ENCODE data around the gene CTXND2.
"Not testable (repeated sequence)": the region's sequence is repeated elsewhere in the genome, so short reads cannot be mapped to it uniquely, and the experiment has no call there.

Gene CTXND2

DNA sequence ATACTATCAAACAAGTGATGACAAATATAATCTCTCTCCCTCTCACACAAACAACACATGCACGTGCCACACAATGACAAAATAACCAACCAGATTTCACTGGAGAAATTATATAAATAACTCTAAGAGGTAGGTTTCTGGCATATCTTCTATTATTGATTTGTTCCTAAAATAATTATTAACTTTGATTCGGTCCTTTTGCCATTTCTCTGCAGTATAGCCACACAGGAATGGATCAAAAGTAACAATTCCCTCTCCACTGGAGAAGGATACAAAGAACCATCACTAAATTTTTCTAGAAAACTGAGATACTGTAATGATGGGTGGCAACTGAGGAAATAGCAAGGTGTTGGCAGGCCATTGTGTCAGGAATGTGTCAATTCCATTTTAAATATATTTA lies 44.0 kb upstream of the CTXND2 start:
- no peaks in the 10 kb centered on the region for H3K27me3 ChIP-seq (ENCODE audit: control insufficient read depth, low read length)
- H3F3A ChIP-seq (ENCODE audit: control insufficient read depth, insufficient read depth) = peaks cover 2% of the 10 kb centered on the region; the same call in 1 of the 2 replicates
- H3K4me1 ChIP-seq (ENCODE audit: control insufficient read depth, low read length) = 0 out of 2 replicates have a peak, but pooled peaks cover 3% of the 10 kb centered on the region
- no peak overlapping the region for H3K27ac ChIP-seq (ENCODE audit: low read depth, low read length)
- H3K9me3 ChIP-seq (ENCODE audit: control insufficient read depth, insufficient read depth, low read length) = no peaks in the 10 kb centered on the region
- H4K20me1 ChIP-seq (ENCODE audit: control insufficient read depth, insufficient read depth, low read depth, low read length) = no peaks in the 10 kb centered on the region
- H3K4me2 ChIP-seq (ENCODE audit: low read length) = no peak overlapping the region
- H3K4me3 ChIP-seq (ENCODE audit: low read length) = no peak overlapping the region
- peaks cover 9% of the 10 kb centered on the region for H3K36me3 ChIP-seq (ENCODE audit: control insufficient read depth, low read length)
- no peaks in the 10 kb centered on the region for H3K79me2 ChIP-seq (ENCODE audit: control insufficient read depth, low read length)
- H3K9me2 ChIP-seq (replicated peaks; ENCODE audit: control insufficient read depth, low read length) = no peaks in the 10 kb centered on the region
- no peak for TF ChIP-seq EZH2phosphoT487 (IDR thresholded peaks at IDR 0.05; ENCODE audit: borderline replicate concordance, low read length)
- TF ChIP-seq, protein P1, sequence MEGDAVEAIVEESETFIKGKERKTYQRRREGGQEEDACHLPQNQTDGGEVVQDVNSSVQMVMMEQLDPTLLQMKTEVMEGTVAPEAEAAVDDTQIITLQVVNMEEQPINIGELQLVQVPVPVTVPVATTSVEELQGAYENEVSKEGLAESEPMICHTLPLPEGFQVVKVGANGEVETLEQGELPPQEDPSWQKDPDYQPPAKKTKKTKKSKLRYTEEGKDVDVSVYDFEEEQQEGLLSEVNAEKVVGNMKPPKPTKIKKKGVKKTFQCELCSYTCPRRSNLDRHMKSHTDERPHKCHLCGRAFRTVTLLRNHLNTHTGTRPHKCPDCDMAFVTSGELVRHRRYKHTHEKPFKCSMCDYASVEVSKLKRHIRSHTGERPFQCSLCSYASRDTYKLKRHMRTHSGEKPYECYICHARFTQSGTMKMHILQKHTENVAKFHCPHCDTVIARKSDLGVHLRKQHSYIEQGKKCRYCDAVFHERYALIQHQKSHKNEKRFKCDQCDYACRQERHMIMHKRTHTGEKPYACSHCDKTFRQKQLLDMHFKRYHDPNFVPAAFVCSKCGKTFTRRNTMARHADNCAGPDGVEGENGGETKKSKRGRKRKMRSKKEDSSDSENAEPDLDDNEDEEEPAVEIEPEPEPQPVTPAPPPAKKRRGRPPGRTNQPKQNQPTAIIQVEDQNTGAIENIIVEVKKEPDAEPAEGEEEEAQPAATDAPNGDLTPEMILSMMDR (IDR thresholded peaks at IDR 0.05; ENCODE audit: low read depth, low read length, poor library complexity, severe bottlenecking) = no peak

DNA sequence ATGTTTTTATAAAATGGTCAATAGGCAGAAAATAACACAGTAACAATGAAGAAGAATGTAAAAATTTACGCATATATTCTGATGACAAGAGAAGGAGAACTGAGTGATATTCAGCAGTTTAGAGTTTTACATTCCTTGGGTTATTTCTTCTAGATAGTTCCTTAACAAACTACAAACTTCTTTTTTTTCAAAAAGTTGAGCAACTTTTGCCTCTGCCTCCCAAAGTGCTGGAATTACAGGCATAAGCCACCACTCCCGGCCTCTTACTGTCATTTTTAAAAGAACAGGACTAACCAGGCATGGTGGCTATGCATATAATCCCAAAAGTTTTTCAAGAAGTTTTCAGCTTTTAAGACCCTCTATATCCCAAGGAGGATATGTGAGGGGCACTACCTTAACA lies 43.5 kb upstream of the CTXND2 start:
- H3F3A ChIP-seq (ENCODE audit: control insufficient read depth, insufficient read depth) = peaks cover 2% of the 10 kb centered on the region; the same call in 1 of the 2 replicates
- TF ChIP-seq, protein P1 (IDR thresholded peaks at IDR 0.05; ENCODE audit: low read depth, low read length, poor library complexity, severe bottlenecking) = no peak
- no peak for TF ChIP-seq EZH2phosphoT487 (IDR thresholded peaks at IDR 0.05; ENCODE audit: borderline replicate concordance, low read length)
- no peak overlapping the region for H3K27ac ChIP-seq (ENCODE audit: low read depth, low read length)
- 0 out of 2 replicates have a peak, but pooled peaks cover 3% of the 10 kb centered on the region for H3K4me1 ChIP-seq (ENCODE audit: control insufficient read depth, low read length)
- peaks cover 9% of the 10 kb centered on the region for H3K36me3 ChIP-seq (ENCODE audit: control insufficient read depth, low read length)
- H3K79me2 ChIP-seq (ENCODE audit: control insufficient read depth, low read length) = no peaks in the 10 kb centered on the region
- no peaks in the 10 kb centered on the region for H3K9me2 ChIP-seq (replicated peaks; ENCODE audit: control insufficient read depth, low read length)
- no peak overlapping the region for H3K4me3 ChIP-seq (ENCODE audit: low read length)
- no peaks in the 10 kb centered on the region for H4K20me1 ChIP-seq (ENCODE audit: control insufficient read depth, insufficient read depth, low read depth, low read length)
- no peaks in the 10 kb centered on the region for H3K9me3 ChIP-seq (ENCODE audit: control insufficient read depth, insufficient read depth, low read length)
- no peak overlapping the region for H3K4me2 ChIP-seq (ENCODE audit: low read length)
- no peaks in the 10 kb centered on the region for H3K27me3 ChIP-seq (ENCODE audit: control insufficient read depth, low read length)

DNA sequence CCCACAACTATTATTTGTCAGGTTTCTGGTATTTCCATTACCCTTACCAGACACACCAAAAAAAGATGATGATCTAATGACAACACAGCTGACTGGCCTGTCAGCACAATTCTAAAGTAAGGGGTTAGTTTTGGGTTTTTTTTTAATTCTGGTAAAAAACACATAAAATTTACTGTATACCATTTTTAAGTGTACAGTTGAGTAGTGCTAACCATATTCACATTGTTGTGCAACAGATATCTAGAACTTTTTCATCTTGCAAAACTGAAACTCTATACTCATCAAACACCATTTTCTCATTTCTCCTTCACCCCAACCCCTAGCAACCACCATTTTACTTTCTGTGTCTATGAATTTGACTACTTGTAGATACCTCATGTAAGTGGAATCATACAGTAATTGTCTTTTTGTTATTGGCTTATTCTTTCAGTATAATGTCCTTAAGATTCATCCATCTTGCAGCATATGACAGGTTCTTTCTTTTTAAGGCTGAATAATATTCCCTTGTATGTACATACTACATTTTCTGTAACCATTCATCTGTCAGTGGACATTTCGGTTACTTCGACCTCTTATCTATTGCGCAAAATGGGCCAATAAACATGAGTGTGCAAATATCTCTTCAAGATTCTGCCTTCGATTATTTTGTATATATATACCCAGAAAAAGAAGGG lies 40.3 kb upstream of the CTXND2 start:
- no peaks in the 10 kb centered on the region for H3K9me2 ChIP-seq (replicated peaks; ENCODE audit: control insufficient read depth, low read length)
- no peaks in the 10 kb centered on the region for H3K36me3 ChIP-seq (ENCODE audit: control insufficient read depth, low read length)
- 0 out of 2 replicates have a peak, but pooled peaks cover 2% of the 10 kb centered on the region for H3F3A ChIP-seq (ENCODE audit: control insufficient read depth, insufficient read depth)
- no peak overlapping the region for H3K4me2 ChIP-seq (ENCODE audit: low read length)
- 0 out of 2 replicates have a peak, but pooled peaks cover 3% of the 10 kb centered on the region for H3K4me1 ChIP-seq (ENCODE audit: control insufficient read depth, low read length)
- H3K27me3 ChIP-seq (ENCODE audit: control insufficient read depth, low read length) = no peaks in the 10 kb centered on the region
- no peaks in the 10 kb centered on the region for H3K9me3 ChIP-seq (ENCODE audit: control insufficient read depth, insufficient read depth, low read length)
- H3K4me3 ChIP-seq (ENCODE audit: low read length) = no peak overlapping the region
- H3K79me2 ChIP-seq (ENCODE audit: control insufficient read depth, low read length) = no peaks in the 10 kb centered on the region
- TF ChIP-seq, protein P1 (IDR thresholded peaks at IDR 0.05; ENCODE audit: low read depth, low read length, poor library complexity, severe bottlenecking) = no peak
- TF ChIP-seq EZH2phosphoT487 (IDR thresholded peaks at IDR 0.05; ENCODE audit: borderline replicate concordance, low read length) = no peak
- H3K27ac ChIP-seq (ENCODE audit: low read depth, low read length) = no peak overlapping the region
- no peaks in the 10 kb centered on the region for H4K20me1 ChIP-seq (ENCODE audit: control insufficient read depth, insufficient read depth, low read depth, low read length)

DNA sequence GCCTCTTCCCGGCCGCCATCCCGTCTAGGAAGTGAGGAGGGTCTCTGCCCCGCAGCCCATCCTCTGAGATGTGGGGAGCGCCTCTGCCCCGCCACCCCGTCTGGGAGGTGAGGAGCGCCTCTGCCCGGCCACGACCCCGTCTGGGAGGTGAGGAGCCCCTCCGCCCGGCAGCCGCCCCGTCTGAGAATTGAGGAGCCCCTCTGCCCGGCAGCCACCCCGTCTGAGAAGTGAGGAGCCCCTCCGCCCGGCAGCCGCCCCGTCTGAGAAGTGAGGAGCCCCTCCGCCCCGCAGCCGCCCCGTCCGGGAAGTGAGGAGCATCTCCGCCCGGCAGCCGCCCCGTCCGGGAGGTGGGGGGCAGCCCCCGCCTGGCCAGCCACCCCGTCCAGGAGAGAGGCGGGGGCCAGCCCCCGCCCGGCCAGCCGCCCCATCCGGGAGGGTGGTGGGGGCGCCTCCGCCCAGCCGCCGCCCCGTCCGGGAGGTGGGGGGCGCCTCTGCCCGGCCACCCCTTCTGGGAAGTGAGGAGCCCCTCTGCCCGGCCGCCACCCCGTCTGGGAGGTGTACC lies 36.1 kb upstream of the CTXND2 start:
- H3K4me2 ChIP-seq (ENCODE audit: low read length); H3K27ac ChIP-seq (ENCODE audit: low read depth, low read length); H3K27me3 ChIP-seq (ENCODE audit: control insufficient read depth, low read length); H3K9me3 ChIP-seq (ENCODE audit: control insufficient read depth, insufficient read depth, low read length); H3K79me2 ChIP-seq (ENCODE audit: control insufficient read depth, low read length); H3K4me3 ChIP-seq (ENCODE audit: low read length); H3K9me2 ChIP-seq (replicated peaks; ENCODE audit: control insufficient read depth, low read length); H3F3A ChIP-seq (ENCODE audit: control insufficient read depth, insufficient read depth); H4K20me1 ChIP-seq (ENCODE audit: control insufficient read depth, insufficient read depth, low read depth, low read length): not testable (repeated sequence)
- Histone ChIP-seq H3K4me1 (ENCODE audit: control insufficient read depth, low read length) (peaks cover 14% of the 10 kb centered on the region), H3K36me3 (ENCODE audit: control insufficient read depth, low read length) (peaks cover 16% of the 10 kb centered on the region)

DNA sequence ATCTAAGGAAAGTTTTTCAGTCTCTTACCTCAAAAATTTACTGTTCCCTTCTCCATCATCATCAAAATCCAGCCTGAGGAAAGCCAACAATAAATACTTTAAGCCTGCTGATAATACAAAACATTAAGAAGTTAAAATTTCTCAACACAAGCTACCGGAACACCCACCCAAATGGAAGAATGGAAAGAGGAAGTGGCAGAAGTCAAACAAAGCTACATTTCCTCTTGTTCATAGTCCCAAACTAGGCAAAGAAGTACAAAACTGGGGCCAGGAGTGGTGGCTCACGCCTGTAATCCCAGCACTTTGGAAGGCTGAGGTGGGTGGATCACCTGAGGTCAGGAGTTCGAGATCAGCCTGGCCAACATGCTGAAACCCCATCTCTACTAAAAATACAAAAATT lies 34.2 kb upstream of the CTXND2 start:
- not testable (repeated sequence) for H3K9me3 ChIP-seq (ENCODE audit: control insufficient read depth, insufficient read depth, low read length); H3F3A ChIP-seq (ENCODE audit: control insufficient read depth, insufficient read depth); H3K27ac ChIP-seq (ENCODE audit: low read depth, low read length); H4K20me1 ChIP-seq (ENCODE audit: control insufficient read depth, insufficient read depth, low read depth, low read length); H3K79me2 ChIP-seq (ENCODE audit: control insufficient read depth, low read length); H3K27me3 ChIP-seq (ENCODE audit: control insufficient read depth, low read length); H3K4me3 ChIP-seq (ENCODE audit: low read length); H3K9me2 ChIP-seq (replicated peaks; ENCODE audit: control insufficient read depth, low read length)
- H3K36me3 ChIP-seq (ENCODE audit: control insufficient read depth, low read length) = peaks cover 16% of the 10 kb centered on the region
- peaks cover 14% of the 10 kb centered on the region for H3K4me1 ChIP-seq (ENCODE audit: control insufficient read depth, low read length)
- H3K4me2 ChIP-seq (ENCODE audit: low read length) = peak overlapping the region; percentile 22
